Measurements from ENCODE around the gene LRRFIP1. TPM values are rescaled to one million over a fixed set of nuclear protein-coding genes. Genes with fewer than 3 reads are reported as not detected.
A peak's percentile ranks its signal among the peaks of the same experiment; 100 is the strongest.

LRRFIP1 gene, protein sequence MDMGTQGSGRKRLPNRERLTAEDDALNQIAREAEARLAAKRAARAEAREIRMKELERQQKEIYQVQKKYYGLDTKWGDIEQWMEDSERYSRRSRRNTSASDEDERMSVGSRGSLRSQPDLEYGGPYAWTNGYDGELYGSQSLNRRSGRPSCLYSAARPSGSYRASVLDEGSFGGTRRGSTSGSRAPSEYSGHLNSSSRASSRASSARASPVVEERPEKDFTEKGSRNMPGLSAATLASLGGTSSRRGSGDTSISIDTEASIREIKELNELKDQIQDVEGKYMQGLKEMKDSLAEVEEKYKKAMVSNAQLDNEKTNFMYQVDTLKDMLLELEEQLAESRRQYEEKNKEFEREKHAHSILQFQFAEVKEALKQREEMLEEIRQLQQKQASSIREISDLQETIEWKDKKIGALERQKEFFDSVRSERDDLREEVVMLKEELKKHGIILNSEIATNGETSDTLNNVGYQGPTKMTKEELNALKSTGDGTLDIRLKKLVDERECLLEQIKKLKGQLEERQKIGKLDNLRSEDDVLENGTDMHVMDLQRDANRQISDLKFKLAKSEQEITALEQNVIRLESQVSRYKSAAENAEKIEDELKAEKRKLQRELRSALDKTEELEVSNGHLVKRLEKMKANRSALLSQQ
- total RNA-seq: 100 to 1,000 TPM in 2 of 4 donors, 10 to 100 TPM in 2; 62.8 to 199 (median 121) TPM

DNA sequence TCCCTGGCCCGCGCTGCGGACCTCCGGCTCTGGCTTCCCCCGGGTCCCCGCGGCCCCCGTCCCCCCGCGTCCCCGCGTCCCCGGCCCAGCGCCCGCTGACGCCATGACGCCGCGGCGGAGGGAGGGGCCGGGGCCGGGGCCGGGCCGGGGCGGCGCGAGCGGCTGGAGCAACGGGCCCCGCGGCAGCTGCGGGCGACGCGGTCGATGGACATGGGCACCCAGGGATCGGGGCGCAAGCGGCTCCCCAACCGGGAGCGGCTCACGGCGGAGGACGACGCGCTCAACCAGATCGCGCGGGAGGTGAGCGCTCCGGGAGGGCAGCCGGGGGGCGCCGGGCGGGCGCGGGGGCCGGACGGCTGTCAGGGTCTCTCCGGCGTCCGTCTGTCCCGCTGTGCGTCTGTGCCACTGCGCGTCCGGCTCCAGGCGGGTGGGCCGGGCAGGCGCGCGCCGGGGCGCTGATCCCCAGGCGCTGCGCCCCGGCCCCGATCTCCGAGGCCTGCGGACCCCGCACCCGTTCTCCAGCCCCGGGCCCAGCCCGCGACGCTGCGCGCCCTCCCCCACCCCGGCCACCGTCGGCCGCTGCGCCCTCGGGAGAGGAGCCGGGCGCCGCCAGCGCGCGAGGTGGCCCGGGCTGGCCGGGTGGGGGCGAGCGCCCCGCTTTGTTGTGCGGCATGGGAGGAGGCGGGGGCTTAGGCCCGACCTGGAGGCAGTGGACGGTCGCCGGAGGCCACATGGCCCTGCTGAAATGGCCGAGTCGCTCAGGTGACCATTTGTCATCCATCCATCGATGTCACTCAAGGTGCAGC is at the start of gene LRRFIP1:
Gene LRRFIP1, plus strand, starts transcription at position 147 of the 806 bp plus-strand sequence. Its CDS starts 58 bp downstream, at position 205.
- intact Hi-C loops (cut with DNase I; ENCODE audit: low total_unique reads): no loop called here
- Histone ChIP-seq H3K36me3 (no peaks in the 10 kb centered on the region), H3K9me3 (no peaks in the 10 kb centered on the region), H3K27me3 (no peaks in the 10 kb centered on the region), H3K4me3 (peak within 1 kb of the TSS; percentile 32 to 79), H3K27ac (peak within 1 kb of the TSS; percentile 94 to 96), H3K4me1 (no peaks in the 10 kb centered on the region)
- peak in 1 of 2 donors; percentile 69 for TF ChIP-seq POLR2A (IDR thresholded peaks at IDR 0.05)
- TF ChIP-seq, protein P1, sequence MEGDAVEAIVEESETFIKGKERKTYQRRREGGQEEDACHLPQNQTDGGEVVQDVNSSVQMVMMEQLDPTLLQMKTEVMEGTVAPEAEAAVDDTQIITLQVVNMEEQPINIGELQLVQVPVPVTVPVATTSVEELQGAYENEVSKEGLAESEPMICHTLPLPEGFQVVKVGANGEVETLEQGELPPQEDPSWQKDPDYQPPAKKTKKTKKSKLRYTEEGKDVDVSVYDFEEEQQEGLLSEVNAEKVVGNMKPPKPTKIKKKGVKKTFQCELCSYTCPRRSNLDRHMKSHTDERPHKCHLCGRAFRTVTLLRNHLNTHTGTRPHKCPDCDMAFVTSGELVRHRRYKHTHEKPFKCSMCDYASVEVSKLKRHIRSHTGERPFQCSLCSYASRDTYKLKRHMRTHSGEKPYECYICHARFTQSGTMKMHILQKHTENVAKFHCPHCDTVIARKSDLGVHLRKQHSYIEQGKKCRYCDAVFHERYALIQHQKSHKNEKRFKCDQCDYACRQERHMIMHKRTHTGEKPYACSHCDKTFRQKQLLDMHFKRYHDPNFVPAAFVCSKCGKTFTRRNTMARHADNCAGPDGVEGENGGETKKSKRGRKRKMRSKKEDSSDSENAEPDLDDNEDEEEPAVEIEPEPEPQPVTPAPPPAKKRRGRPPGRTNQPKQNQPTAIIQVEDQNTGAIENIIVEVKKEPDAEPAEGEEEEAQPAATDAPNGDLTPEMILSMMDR (IDR thresholded peaks at IDR 0.05): peak in 3 of 4 experiments; percentile 20 to 30 (median 30)
- peak; percentile 42 to 57 for DNase-seq

GRCh38 chr2:237577956-237578870 is 49.2 kb upstream of the LRRFIP1 start:
- no peak overlapping the region for H3K4me3 ChIP-seq
- H3K27me3 ChIP-seq: no peaks in the 10 kb centered on the region
- DNase-seq: no peak
- no peaks in the 10 kb centered on the region for H3K9me3 ChIP-seq
- intact Hi-C loops (cut with DNase I; ENCODE audit: low total_unique reads): loop anchor here (10.0 kb wide), 1 partner anchor 453 kb away; no protein-coding TSS in a partner anchor
- H3K27ac ChIP-seq: no peak overlapping the region
- H3K36me3 ChIP-seq: no peaks in the 10 kb centered on the region
- H3K4me1 ChIP-seq: peaks cover 0 to 8% of the 10 kb centered on the region in 2 donors
- TF ChIP-seq, protein P1 (IDR thresholded peaks at IDR 0.05): no peak
- no peak for TF ChIP-seq POLR2A (IDR thresholded peaks at IDR 0.05)

DNA sequence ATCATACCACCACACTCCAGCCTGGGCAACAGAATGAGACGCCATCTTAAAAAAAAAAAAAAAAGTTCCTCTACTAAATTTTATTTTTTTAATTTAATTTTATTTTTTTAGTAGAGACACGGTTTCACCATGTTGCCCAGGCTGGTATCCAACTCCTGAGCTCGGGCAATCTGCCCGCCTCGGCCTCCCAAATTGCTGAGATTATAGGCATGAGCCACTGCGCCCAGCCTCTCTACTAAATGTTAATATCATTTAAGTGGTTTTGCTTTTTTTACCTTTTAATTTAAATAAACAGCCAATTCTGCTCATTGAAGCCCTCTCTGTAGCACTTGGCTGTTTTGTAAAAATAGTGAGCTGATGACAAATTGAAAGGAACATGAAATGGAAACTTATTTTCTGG is 46.1 kb upstream of the LRRFIP1 start:
- H3K4me3 ChIP-seq: no peak overlapping the region
- H3K9me3 ChIP-seq: no peaks in the 10 kb centered on the region
- DNase-seq: no peak
- intact Hi-C loops (cut with DNase I; ENCODE audit: low total_unique reads): no loop called here
- H3K4me1 ChIP-seq: no peaks in the 10 kb centered on the region
- no peak for TF ChIP-seq POLR2A (IDR thresholded peaks at IDR 0.05)
- TF ChIP-seq, protein P1 (IDR thresholded peaks at IDR 0.05): no peak
- no peaks in the 10 kb centered on the region for H3K27me3 ChIP-seq
- peak overlapping the region in 1 of 2 donors; percentile 66 for H3K27ac ChIP-seq
- H3K36me3 ChIP-seq: no peaks in the 10 kb centered on the region

DNA sequence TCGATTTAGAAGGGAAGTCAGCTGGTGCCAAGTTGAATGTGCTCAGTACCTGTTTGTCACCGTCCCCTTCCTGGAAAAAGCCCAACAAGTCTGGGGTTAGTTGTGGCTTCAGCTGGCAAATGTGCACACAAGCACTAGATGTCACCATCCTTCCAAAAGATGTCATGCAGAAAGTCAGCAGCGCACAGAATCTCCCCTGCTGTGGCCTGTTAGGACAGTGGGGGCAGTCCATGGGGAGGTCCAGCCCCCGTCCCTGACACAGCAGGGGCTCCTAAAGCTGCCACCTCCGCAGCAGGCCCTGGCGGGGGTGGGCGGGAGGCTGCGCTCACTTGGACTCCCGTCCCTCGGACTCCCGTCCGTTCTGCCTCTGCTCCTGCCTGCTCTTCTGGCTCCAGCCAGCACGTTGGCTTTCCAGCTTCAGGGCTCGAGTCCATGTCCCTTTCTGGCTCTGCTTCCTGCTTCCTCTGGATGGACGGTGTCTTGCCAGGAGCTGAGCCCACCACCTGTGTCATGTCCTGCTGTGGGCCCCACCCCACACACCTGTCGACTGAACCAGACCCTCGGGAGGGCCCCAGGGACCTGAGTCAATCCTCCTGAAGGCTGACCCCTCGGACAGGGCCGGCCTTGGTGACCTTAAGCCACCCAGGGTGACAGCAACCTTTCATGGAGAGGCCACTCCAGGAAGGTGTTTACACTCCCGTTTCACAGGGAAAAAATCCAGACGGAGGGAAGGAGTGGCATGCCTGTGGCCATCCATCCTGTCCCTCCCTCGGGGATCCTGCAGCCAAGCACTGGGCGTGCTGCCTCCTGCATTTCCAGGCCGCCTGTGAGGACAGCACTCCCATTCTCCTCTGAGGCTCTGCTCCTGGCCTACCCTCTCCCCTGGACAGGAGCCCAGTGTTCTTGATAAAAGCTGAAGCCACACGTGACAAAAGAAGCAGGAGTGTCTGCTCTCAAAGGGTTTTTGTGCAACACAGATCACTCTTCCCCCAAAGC is 45.3 kb upstream of the LRRFIP1 start:
- TF ChIP-seq, protein P1 (IDR thresholded peaks at IDR 0.05): peak; percentile 45 to 68 (median 54)
- TF ChIP-seq POLR2A (IDR thresholded peaks at IDR 0.05): no peak
- intact Hi-C loops (cut with DNase I; ENCODE audit: low total_unique reads): loop anchor here (2.0 kb wide), 1 partner anchor 163 kb away; no protein-coding TSS in a partner anchor
- H3K4me3 ChIP-seq: no peak overlapping the region
- no peaks in the 10 kb centered on the region for H3K9me3 ChIP-seq
- H3K36me3 ChIP-seq: no peaks in the 10 kb centered on the region
- H3K27ac ChIP-seq: peak overlapping the region; percentile 66 to 76
- H3K27me3 ChIP-seq: no peaks in the 10 kb centered on the region
- peak; percentile 75 to 81 for DNase-seq
- H3K4me1 ChIP-seq: no peaks in the 10 kb centered on the region

Data from uterus (tissue), 4 donors.